CD14-positive monocyte (primary cell): Measurements from ENCODE around the gene TACO1. TPM values are rescaled to one million over a fixed set of nuclear protein-coding genes. Genes with fewer than 3 reads are reported as not detected.

Experiments used
- DNase-seq, 3 donors: peaks; one replicate each; pipeline ENCODE4 v3.0.0-alpha.2; 2011 to 2022
- H2AFZ ChIP-seq: 2 replicates; pipeline ENCODE4 v1.6.0; 2012; ENCODE audit warnings: mild to moderate bottlenecking, low read depth, low read length, inconsistent platforms; ENCODE audit not compliant: insufficient read depth, poor library complexity, severe bottlenecking
- H3K27ac ChIP-seq, 2 donors: 1 replicate in 1 of 2; 2 replicates in 1 of 2; pipeline ENCODE4 v1.5.1; 2012 to 2013; ENCODE audit warnings: low read length in 2 of 2, control low read depth in 1 of 2, inconsistent platforms in 1 of 2, low read depth in 1 of 2, mild to moderate bottlenecking in 1 of 2
- H3K27me3 ChIP-seq, 2 donors: one replicate each; pipeline versions ENCODE4 v1.6.0 to v1.6.1; 2011 to 2013; ENCODE audit warnings: low read length in 2 of 2; ENCODE audit not compliant: control insufficient read depth in 2 of 2, insufficient read depth in 2 of 2
- H3K36me3 ChIP-seq, 2 donors: replicated peaks in 1 of 2; 1 replicate in 1 of 2; 2 replicates in 1 of 2; pipeline versions ENCODE4 v1.5.1 to v1.6.1; 2012 to 2013; ENCODE audit warnings: low read length in 2 of 2, control low read depth in 1 of 2, inconsistent platforms in 1 of 2, mild to moderate bottlenecking in 1 of 2; ENCODE audit not compliant: insufficient read depth in 2 of 2, control insufficient read depth in 1 of 2
- H3K4me1 ChIP-seq, 2 donors: 1 replicate in 1 of 2; 2 replicates in 1 of 2; pipeline versions ENCODE4 v1.5.1 to v1.6.1; 2012 to 2013; ENCODE audit warnings: low read length in 2 of 2, control low read depth in 1 of 2, inconsistent platforms in 1 of 2, mild to moderate bottlenecking in 1 of 2, moderate library complexity in 1 of 2; ENCODE audit not compliant: insufficient read depth in 2 of 2, control insufficient read depth in 1 of 2
- H3K4me2 ChIP-seq: replicated peaks from 2 replicates; pipeline ENCODE3; 2012; ENCODE audit warnings: low read length, moderate library complexity, mild to moderate bottlenecking; ENCODE audit not compliant: poor library complexity, severe bottlenecking; ENCODE audit errors: extremely low read depth
- H3K4me3 ChIP-seq, 3 experiments: fragments of 200-600 bp in 1 of 3; sonication (generic) in 1 of 3; replicated peaks in 1 of 3; 1 replicate in 2 of 3; 2 replicates in 1 of 3; pipeline ENCODE4 v1.5.1; 2011 to 2013; ENCODE audit warnings: low read length in 3 of 3, mild to moderate bottlenecking in 3 of 3, control low read depth in 2 of 3, low read depth in 2 of 3, inconsistent platforms in 1 of 3, moderate library complexity in 1 of 3
- H3K79me2 ChIP-seq: 2 replicates; pipeline ENCODE4 v1.6.0; 2012; ENCODE audit warnings: mild to moderate bottlenecking, control low read depth, inconsistent platforms, low read length, moderate library complexity; ENCODE audit not compliant: insufficient read depth
- H3K9ac ChIP-seq: 2 replicates; pipeline ENCODE4 v1.6.0; 2017; ENCODE audit warnings: low read length, mild to moderate bottlenecking; ENCODE audit not compliant: insufficient read depth, poor library complexity, severe bottlenecking
- H3K9me3 ChIP-seq, 2 donors: replicated peaks in 1 of 2; 1 replicate in 1 of 2; 2 replicates in 1 of 2; pipeline versions ENCODE4 v1.5.1 to v1.6.1; 2012 to 2013; ENCODE audit warnings: low read length in 2 of 2, control low read depth in 1 of 2; ENCODE audit not compliant: control insufficient read depth in 1 of 2, insufficient read depth in 1 of 2
- H4K20me1 ChIP-seq: 2 replicates; pipeline ENCODE4 v1.6.0; 2012; ENCODE audit warnings: mild to moderate bottlenecking, low read length, control low read depth, moderate library complexity; ENCODE audit not compliant: insufficient read depth
- H3K27ac Mint-ChIP-seq, 7 donors: one replicate each; pipeline ENCODE4 v1.8.0; 2020; ENCODE audit warnings: mild to moderate bottlenecking in 7 of 7, mixed read lengths in 7 of 7, moderate library complexity in 6 of 7, inconsistent platforms in 2 of 7
- H3K27me3 Mint-ChIP-seq, 3 donors: one replicate each; pipeline ENCODE4 v1.8.0; 2021 to 2022; ENCODE audit warnings: low read depth in 3 of 3, mild to moderate bottlenecking in 3 of 3, mixed read lengths in 3 of 3, moderate library complexity in 3 of 3, inconsistent platforms in 1 of 3
- H3K36me3 Mint-ChIP-seq, 2 donors: one replicate each; pipeline ENCODE4 v1.8.0; 2020; ENCODE audit warnings: mixed read lengths in 2 of 2, inconsistent platforms in 1 of 2, mild to moderate bottlenecking in 1 of 2
- H3K4me1 Mint-ChIP-seq: one replicate; pipeline ENCODE4 v1.8.0; 2020; ENCODE audit warnings: mild to moderate bottlenecking, mixed read lengths
- H3K4me3 Mint-ChIP-seq, 2 donors: one replicate each; pipeline ENCODE4 v1.8.0; 2020; ENCODE audit warnings: mild to moderate bottlenecking in 2 of 2, mixed read lengths in 2 of 2, moderate library complexity in 1 of 2
- H3K9me3 Mint-ChIP-seq, 7 donors: one replicate each; pipeline ENCODE4 v1.8.0; 2020 to 2022; ENCODE audit warnings: mixed read lengths in 7 of 7, mild to moderate bottlenecking in 6 of 7, moderate library complexity in 6 of 7, inconsistent platforms in 2 of 7
- WGBS: methylation state at CpG from one replicate; pipeline ENCODE4 v1.1.5; 2013; ENCODE audit warnings: missing lambda C conversion rate; ENCODE audit not compliant: insufficient coverage; 5-methylcytosine and 5-hydroxymethylcytosine counted together
- intact Hi-C, 2 donors: fragments of 100-400 bp; cut with micrococcal nuclease; formaldehyde crosslinking; loops; one replicate each; pipeline versions ENCODE4 v1.15.0 to v1.15.1; 2023
- polyA plus RNA-seq, 3 donors: library from polyadenylated mRNA; depleted of rRNA in 1 of 3; unstranded in 2 of 3; stranded (reverse) in 1 of 3; fragments of 300-500 nt in 2 of 3; fragments of >200 nt in 1 of 3; fragmentation: Illumina TruSeq in 2 of 3; gene quantifications; 1 replicate in 2 of 3; 2 replicates in 1 of 3; pipeline ENCODE4 v1.2.3, GENCODE V29; 2012 to 2021
- TF ChIP-seq, protein P1 (sequence below): fragments of 200-600 bp; IDR thresholded peaks from one replicate; pipeline ENCODE4 v1.8.0; 2022; ENCODE audit warnings: antibody characterized with exemption, mild to moderate bottlenecking

TACO1 gene
- polyA plus RNA-seq, 3 donors = 4.1 to 12.5 (median 9.5) TPM

DNA sequence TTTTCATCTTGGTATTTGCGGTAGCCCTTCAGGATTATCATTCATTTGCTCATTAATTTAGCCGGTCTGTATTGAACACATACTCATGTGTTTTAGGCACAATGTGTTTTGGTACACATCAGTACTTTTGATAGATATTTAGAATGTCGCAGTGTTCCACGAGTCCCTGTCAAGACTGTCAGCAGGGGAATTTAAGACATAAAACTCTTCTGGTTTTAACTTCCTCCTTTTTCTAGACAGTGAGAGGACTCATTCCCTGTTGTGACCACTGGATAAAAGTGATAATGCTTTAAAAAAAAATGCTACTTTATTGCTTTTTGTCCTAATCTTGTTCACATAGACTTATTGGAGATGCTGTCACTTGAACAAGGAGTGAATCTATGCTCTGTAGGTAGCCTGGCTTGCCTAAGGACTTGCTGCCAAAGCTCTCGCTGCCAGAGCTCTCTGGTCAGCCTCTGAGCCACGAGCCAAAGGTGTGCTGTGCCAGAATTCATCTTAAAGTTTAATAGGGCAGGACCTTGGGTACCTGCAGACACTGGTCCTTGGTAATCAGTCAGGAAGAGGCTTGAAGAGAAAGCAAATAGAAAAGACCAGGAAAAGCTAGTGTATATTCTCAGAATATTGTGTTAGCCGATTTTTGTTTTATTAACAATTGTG lies 45.1 kb upstream of the TACO1 start:
- TF ChIP-seq, protein P1, sequence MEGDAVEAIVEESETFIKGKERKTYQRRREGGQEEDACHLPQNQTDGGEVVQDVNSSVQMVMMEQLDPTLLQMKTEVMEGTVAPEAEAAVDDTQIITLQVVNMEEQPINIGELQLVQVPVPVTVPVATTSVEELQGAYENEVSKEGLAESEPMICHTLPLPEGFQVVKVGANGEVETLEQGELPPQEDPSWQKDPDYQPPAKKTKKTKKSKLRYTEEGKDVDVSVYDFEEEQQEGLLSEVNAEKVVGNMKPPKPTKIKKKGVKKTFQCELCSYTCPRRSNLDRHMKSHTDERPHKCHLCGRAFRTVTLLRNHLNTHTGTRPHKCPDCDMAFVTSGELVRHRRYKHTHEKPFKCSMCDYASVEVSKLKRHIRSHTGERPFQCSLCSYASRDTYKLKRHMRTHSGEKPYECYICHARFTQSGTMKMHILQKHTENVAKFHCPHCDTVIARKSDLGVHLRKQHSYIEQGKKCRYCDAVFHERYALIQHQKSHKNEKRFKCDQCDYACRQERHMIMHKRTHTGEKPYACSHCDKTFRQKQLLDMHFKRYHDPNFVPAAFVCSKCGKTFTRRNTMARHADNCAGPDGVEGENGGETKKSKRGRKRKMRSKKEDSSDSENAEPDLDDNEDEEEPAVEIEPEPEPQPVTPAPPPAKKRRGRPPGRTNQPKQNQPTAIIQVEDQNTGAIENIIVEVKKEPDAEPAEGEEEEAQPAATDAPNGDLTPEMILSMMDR = no peak
- H3K4me1 Mint-ChIP-seq = peaks cover 57% of the 10 kb centered on the region
- no peaks in the 10 kb centered on the region for H3K9me3 ChIP-seq
- H3K9me3 Mint-ChIP-seq = peaks cover 0 to 2% (median 0%) of the 10 kb centered on the region in 7 donors
- no peak overlapping the region for H2AFZ ChIP-seq
- peaks cover 9 to 19% of the 10 kb centered on the region in 2 donors for H3K36me3 Mint-ChIP-seq
- H3K4me3 ChIP-seq = no peak overlapping the region
- peak overlapping the region in 3 of 7 donors; percentile 60 to 70 (median 67) for H3K27ac Mint-ChIP-seq
- H3K4me2 ChIP-seq = no peak overlapping the region
- peaks cover 92% of the 10 kb centered on the region for H4K20me1 ChIP-seq
- H3K27me3 ChIP-seq = no peaks in the 10 kb centered on the region
- H3K4me3 Mint-ChIP-seq = no peak overlapping the region
- H3K27me3 Mint-ChIP-seq = peaks cover 0 to 2% (median 0%) of the 10 kb centered on the region in 3 donors
- peak overlapping the region in 1 of 2 donors; percentile 62 for H3K27ac ChIP-seq
- peaks cover 98% of the 10 kb centered on the region for H3K79me2 ChIP-seq
- WGBS = 83% methylated on average over 2 of the region's 7 CpGs
- DNase-seq = peak in 1 of 3 donors; percentile 4
- intact Hi-C loops = loop anchor here in 1 of 2 donors (10.0 kb wide), 1 partner anchor 139 kb away; no protein-coding TSS in a partner anchor
- H3K9ac ChIP-seq = no peak overlapping the region
- H3K4me1 ChIP-seq = peaks cover 27 to 45% of the 10 kb centered on the region in 2 donors
- no peaks in the 10 kb centered on the region for H3K36me3 ChIP-seq

DNA sequence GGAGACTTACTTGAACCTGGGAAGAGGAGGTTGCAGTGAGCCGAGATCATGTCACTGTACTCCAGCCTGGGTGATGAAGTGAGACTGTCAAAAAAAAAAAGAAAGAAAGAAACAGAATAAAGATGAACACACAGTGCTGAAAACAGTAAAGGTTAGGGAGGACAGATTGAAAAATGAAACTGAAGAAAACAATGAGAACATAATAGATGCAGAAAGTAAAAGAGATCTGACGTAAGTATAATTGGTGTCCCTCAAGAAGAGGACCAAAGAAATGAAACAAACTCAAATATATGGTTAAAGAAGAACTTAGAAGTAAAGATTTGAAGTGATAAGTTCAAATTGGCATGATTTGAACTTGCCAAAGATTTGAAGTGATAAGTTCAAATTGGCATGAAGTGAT lies 43.3 kb upstream of the TACO1 start:
- intact Hi-C loops = loop anchor here in 1 of 2 donors (10.0 kb wide), 1 partner anchor 137 kb away; no protein-coding TSS in a partner anchor
- no peak overlapping the region for H2AFZ ChIP-seq
- H3K4me3 Mint-ChIP-seq = no peak overlapping the region

More for the DNA sequence above, 43.3 kb upstream of the TACO1 start:
- H3K9me3 ChIP-seq = no peaks in the 10 kb centered on the region
- no peaks in the 10 kb centered on the region for H3K27me3 ChIP-seq
- H3K36me3 ChIP-seq = no peaks in the 10 kb centered on the region
- TF ChIP-seq, protein P1 = no peak
- WGBS = 100% methylated on average over 1 of the region's 2 CpGs
- Mint-ChIP-seq H3K9me3 (peaks cover 0 to 2% (median 0%) of the 10 kb centered on the region in 7 donors), H3K27me3 (peaks cover 0 to 2% (median 0%) of the 10 kb centered on the region in 3 donors), H3K36me3 (peaks cover 9 to 19% of the 10 kb centered on the region in 2 donors), H3K27ac (peak overlapping the region in 4 of 7 donors; percentile 16 to 63 (median 28)), H3K4me1 (peaks cover 45% of the 10 kb centered on the region)
- H3K4me3 ChIP-seq = no peak overlapping the region
- H3K4me1 ChIP-seq = peaks cover 14 to 28% of the 10 kb centered on the region in 2 donors
- H3K79me2 ChIP-seq = peaks cover 97% of the 10 kb centered on the region
- DNase-seq = no peak
- H3K9ac ChIP-seq = no peak overlapping the region
- no peak overlapping the region for H3K4me2 ChIP-seq
- no peak overlapping the region for H3K27ac ChIP-seq
- H4K20me1 ChIP-seq = peaks cover 96% of the 10 kb centered on the region
